Pulmonary artery endothelial cell (primary cell): ENCODE results near the gene SERPINA6. TPM values are rescaled to one million over a fixed set of nuclear protein-coding genes. Genes with fewer than 3 reads are reported as not detected.
"Not testable (repeated sequence)": the region's sequence is repeated elsewhere in the genome, so short reads cannot be mapped to it uniquely, and the experiment has no call there.

Experiments
- DNase-seq: peaks from one replicate; pipeline ENCODE4 v3.0.0-alpha.2; 2011; ENCODE audit warnings: low read depth, low spot score
- total RNA-seq: library from RNA; depleted of rRNA; stranded (reverse); fragments of >200 nt; gene quantifications from 2 replicates; pipeline ENCODE4 v1.2.3, GENCODE V29; 2014

Gene SERPINA6
- total RNA-seq, 1 donor from 2014 or later, result not detected

- no peak for DNase-seq
Measured at GRCh38 chr14:94354638-94355185, 31.6 kb upstream of the SERPINA6 start.

- DNase-seq, result not testable (repeated sequence)
Measured at GRCh38 chr14:94354190-94354589, 31.1 kb upstream of the SERPINA6 start.

- DNase-seq, result no peak
Measured at GRCh38 chr14:94349276-94349675, 26.1 kb upstream of the SERPINA6 start.

- no peak for DNase-seq
Measured at GRCh38 chr14:94348836-94349235, 25.7 kb upstream of the SERPINA6 start.

- no peak for DNase-seq
Measured at GRCh38 chr14:94346841-94347240, 23.7 kb upstream of the SERPINA6 start.

- DNase-seq, result not testable (repeated sequence)
Measured at GRCh38 chr14:94346065-94346786, 23.1 kb upstream of the SERPINA6 start.

- DNase-seq, result no peak
Measured at GRCh38 chr14:94345344-94346064, 22.4 kb upstream of the SERPINA6 start.

GRCh38 chr14:94344389-94344788, 21.3 kb upstream of the SERPINA6 start:
- DNase-seq, result no peak

GRCh38 chr14:94343238-94344005, 20.3 kb upstream of the SERPINA6 start:
- no peak for DNase-seq

- peak; percentile 27 for DNase-seq
Measured at GRCh38 chr14:94342334-94342934, 19.3 kb upstream of the SERPINA6 start.

- no peak for DNase-seq
Measured at GRCh38 chr14:94341656-94342333, 18.7 kb upstream of the SERPINA6 start.

- no peak for DNase-seq
Measured at GRCh38 chr14:94340533-94340932, 17.4 kb upstream of the SERPINA6 start.

- no peak for DNase-seq
Measured at GRCh38 chr14:94338023-94338422, 14.9 kb upstream of the SERPINA6 start.

- DNase-seq, result no peak
Measured at GRCh38 chr14:94337274-94337673, 14.1 kb upstream of the SERPINA6 start.

GRCh38 chr14:94334872-94335271, 11.7 kb upstream of the SERPINA6 start:
- no peak for DNase-seq

GRCh38 chr14:94332587-94332986, 9.5 kb upstream of the SERPINA6 start:
- no peak for DNase-seq

- DNase-seq, result no peak
Measured at GRCh38 chr14:94332063-94332583, 9.0 kb upstream of the SERPINA6 start.

- no peak for DNase-seq
Measured at GRCh38 chr14:94331462-94331861, 8.3 kb upstream of the SERPINA6 start.

- DNase-seq, result no peak
Measured at GRCh38 chr14:94330857-94331256, 7.7 kb upstream of the SERPINA6 start.

GRCh38 chr14:94330432-94330831, 7.3 kb upstream of the SERPINA6 start:
- no peak for DNase-seq

- DNase-seq, result no peak
Measured at GRCh38 chr14:94329857-94330256, 6.7 kb upstream of the SERPINA6 start.
